ENCODE results near the gene BTG4.

BTG4 gene

GRCh38 chr11:111479666-111480065, 32.5 kb downstream of the BTG4 start:
- no peak for DNase-seq

GRCh38 chr11:111477898-111478297, 34.3 kb downstream of the BTG4 start:
- no peak for DNase-seq

DNA sequence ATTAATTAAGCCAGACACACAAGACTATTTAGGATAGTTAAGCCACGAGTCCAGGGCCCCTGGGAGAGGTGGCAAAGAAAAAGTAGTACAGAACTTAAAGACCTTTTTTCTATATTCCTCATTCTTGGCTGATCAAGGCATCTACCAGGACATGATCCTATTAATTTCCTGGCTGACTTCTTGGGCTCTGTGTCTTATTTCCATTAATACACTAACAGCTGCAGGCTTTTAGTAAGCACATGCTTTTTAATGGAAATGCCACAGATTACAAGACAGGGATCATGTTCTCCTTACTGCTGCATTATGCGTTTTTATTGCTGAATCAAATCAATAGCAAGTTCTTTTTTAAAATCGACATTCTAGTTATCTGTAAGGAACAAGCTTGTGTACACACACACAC, 35.2 kb downstream of the BTG4 start:
- no peak for DNase-seq

DNA sequence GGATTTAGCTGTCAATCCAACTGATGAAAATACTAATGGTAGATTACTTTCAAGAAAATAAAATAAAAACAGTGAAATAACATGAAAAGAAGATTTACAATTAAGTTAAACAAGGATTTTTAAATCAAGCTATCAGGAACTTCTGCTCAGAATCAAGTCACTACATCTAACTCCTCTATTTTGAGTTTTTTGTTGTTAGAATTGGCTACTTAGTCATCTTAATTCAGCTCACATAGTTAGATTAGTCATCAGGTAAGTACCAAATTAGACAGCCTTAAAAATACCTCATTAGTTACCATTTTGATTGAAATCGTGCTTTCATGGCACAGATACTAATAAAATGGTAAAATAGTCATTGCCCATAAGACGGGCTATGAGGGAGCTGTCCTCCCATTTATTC, 35.8 kb downstream of the BTG4 start:
- DNase-seq = no peak

DNA sequence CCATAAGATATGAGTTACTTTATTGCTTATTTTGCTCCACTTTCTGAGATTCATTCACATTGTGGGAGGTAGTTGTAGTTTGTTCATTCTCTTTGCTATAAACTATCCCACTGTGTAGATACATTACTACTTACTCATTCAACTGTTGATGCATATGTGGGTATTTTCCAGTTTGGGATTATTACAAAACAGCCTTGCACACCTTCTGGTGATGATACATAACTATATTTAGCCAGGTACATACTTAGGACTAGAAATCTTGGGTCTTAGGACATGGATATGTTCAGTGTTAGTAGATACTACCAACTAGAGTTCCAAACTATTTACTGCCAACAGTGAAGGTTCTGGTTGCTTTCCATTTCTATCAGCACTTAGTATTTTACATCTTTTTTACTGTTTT, 37.8 kb downstream of the BTG4 start:
- DNase-seq = no peak

DNA sequence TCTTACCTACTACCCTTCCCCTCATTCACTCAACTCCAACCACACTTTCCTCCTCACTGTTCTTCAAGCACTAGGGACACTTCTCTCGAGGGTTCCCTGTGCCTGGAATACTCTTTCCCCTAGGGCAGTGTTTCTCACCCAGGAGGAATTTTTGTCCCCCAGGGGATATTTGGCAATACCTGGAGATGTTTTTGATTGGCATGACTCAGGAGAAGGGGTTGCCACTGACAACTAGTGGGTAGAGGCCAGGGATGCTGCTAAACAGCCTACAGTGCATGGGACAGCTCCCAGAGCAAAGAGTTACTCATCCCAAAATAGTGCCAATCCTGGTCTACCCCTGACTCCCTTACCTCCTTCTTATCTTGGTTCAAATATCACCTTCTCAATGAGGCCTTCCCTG, 40.0 kb downstream of the BTG4 start:
- no peak for DNase-seq

- no peak for DNase-seq
Measured at GRCh38 chr11:111469200-111469599, 43.0 kb downstream of the BTG4 start.

GRCh38 chr11:111466615-111467014, 45.6 kb downstream of the BTG4 start:
- DNase-seq = no peak

- DNase-seq = no peak
Measured at GRCh38 chr11:111465400-111465799, 46.8 kb downstream of the BTG4 start.

- DNase-seq = no peak
Measured at GRCh38 chr11:111463276-111463675, 48.9 kb downstream of the BTG4 start.

- DNase-seq = no peak
Measured at GRCh38 chr11:111462329-111462728, 49.9 kb downstream of the BTG4 start.

GRCh38 chr11:111461460-111462235, 50.5 kb downstream of the BTG4 start:
- no peak for DNase-seq

DNA sequence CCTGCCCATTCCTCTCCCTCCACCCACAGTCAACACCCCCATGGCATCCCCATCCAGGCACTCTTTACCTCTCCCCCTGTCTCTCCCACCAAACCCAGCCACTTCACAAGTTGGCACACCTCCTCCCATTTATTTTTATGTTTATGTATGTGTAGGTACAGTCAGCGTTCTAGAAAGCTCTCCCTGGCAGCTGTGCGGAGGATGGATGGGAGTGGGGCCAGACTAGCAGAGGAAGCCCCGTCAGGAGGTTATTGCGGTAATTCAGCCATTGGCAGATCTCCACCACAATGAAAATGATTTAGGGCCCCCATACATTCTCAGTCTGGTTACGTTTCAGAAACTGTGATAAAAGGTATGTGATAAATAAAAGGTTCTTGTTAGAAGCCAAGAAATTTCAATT, 51.3 kb downstream of the BTG4 start:
- DNase-seq = no peak

GRCh38 chr11:111460340-111460739, 51.8 kb downstream of the BTG4 start:
- no peak for DNase-seq

GRCh38 chr11:111459506-111460270, 52.5 kb downstream of the BTG4 start:
- no peak for DNase-seq

- no peak for DNase-seq
Measured at GRCh38 chr11:111457731-111458368, 54.3 kb downstream of the BTG4 start.

DNA sequence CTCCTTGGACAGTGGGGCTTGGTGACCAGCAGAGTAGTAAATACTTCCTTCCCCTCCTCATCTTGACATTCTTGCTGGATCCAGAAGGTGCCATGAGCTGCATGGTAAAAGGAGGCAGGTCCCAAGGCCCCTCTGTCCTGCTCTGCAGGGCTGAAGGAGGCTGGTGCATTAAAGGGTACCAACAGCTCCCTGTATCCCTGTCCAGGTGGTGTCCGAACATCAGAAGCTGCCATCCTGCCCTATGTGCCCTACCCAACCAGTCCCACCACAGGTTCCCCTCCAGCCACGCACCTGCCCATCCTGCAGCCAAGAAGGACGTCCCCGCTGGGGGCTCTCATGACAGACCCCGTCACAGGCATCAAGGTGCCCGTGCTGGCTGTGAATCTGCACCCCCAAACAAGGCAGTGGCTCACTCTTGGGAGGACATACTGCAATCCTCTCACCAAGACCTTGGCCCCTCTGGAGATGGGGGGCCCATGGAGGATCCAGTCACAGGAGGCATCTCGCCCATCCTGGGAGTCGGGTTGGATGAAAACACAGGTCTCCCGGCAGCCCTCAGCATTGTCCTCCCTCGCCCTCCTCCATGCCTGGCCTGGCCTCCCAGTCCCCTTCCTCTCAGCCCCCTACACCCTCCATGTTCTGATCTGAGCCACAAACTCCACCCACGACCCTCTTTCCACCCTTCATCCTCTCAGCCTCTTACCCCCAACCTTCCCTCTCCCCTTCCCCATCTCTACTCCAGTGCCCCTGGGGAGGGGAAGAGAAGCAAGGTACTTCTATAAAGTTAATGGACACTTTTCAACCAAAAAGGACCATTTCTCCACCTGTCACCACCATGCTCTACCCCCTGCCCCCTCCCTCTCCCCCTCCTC, 55.1 kb downstream of the BTG4 start:
- no peak for DNase-seq

GRCh38 chr11:111456086-111456858, 55.9 kb downstream of the BTG4 start:
- no peak for DNase-seq

DNA sequence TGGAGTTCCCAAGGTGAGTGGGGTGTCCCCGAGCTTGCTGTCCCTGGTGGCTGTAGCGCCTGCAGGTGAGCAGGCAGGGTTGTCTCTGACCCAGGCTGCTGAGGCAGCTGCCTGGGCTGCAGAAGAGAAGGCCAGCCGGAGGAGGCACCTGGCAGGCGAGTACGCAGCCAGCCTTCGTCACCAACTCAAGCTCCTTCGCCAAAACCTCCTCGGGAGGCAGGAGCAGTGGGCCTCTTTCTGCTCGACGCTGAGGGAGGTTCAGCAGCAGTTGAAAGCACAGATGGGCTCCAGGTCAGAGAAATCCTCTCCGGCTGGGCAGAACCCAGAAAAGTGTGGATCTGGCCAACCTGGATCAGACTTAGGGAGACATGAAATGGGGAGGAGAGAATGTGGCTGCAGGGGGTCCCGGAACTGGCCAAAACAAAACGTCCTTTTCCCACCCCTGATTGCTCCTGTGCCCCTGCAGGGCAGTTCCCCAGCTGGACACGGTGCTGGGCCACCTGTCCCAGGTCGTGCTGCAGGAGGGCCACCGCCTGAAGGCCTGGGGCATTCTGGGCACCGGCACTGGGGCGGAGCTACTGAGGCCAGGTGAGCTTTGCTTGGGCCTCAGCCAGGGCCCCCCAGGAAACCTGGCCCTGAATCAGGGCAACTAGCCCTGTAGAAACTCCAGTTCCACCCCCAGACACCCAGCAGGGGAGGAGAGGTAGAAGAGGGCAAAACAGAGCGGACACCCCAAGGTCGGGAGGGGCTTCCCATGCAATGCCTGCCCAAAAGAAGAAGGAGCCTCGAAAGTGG, 56.7 kb downstream of the BTG4 start:
- no peak for DNase-seq

GRCh38 chr11:111454561-111455192, 57.5 kb downstream of the BTG4 start:
- no peak for DNase-seq

All from NCI-H2029 treated with DMSO at 0.1 percent for 48 hours (cell line).